ENCODE results near the gene TGIF1. TPM values are rescaled to one million over a fixed set of nuclear protein-coding genes. Genes with fewer than 3 reads are reported as not detected.

The TGIF1 gene
- total RNA-seq, 6 experiments from 2014 or later: 11.3 to 41.4 (median 22.3) TPM

GRCh38 chr18:3450799-3451182 lies 819 bp downstream of the TGIF1 start:
- Histone ChIP-seq H3K27me3 (no peaks in the 10 kb centered on the region), H3K36me3 (no peaks in the 10 kb centered on the region), H3K4me3 (peak overlapping the region; percentile 73 to 79 (median 74)), H3K27ac (peak overlapping the region; percentile 99), H3K9me3 (no peaks in the 10 kb centered on the region), H3K4me1 (peaks cover 0 to 18% (median 5%) of the 10 kb centered on the region in 4 donors)
- DNase-seq (no peak), ATAC-seq (no peak)
- TF ChIP-seq CTCF (IDR thresholded peaks at IDR 0.05) (no peak), POLR2A (IDR thresholded peaks at IDR 0.05) (no peak)
- WGBS (ENCODE audit: insufficient coverage, low coverage, low lambda C conversion rate, missing lambda C conversion rate): 2% methylated on average over 13 of the region's 30 CpGs
- intact Hi-C loops (cut with DNase I): loop anchor here (10.0 kb wide), 2 partner anchors 144 to 214 kb away; no protein-coding TSS in a partner anchor

GRCh38 chr18:3451183-3451988 lies 1.4 kb downstream of the TGIF1 start:
- Histone ChIP-seq H3K27me3 (no peaks in the 10 kb centered on the region), H3K4me1 (peaks cover 0 to 24% (median 5%) of the 10 kb centered on the region in 4 donors), H3K36me3 (no peaks in the 10 kb centered on the region), H3K9me3 (no peaks in the 10 kb centered on the region), H3K4me3 (peak overlapping the region; percentile 73 to 79 (median 74)), H3K27ac (peak overlapping the region; percentile 99)
- DNase-seq (peak; percentile 96), ATAC-seq (peak; percentile 28 to 55 (median 32))
- 0% methylated on average over 16 of the region's 50 CpGs for WGBS (ENCODE audit: insufficient coverage, low coverage, low lambda C conversion rate, missing lambda C conversion rate)
- intact Hi-C loops (cut with DNase I): loop anchor here (10.0 kb wide), 2 partner anchors 143 to 213 kb away; no protein-coding TSS in a partner anchor
- TF ChIP-seq POLR2A (IDR thresholded peaks at IDR 0.05): peak; percentile 98
- TF ChIP-seq CTCF (IDR thresholded peaks at IDR 0.05): no peak

GRCh38 chr18:3451989-3452749 lies 2.2 kb downstream of the TGIF1 start:
- intact Hi-C loops (cut with DNase I): loop anchor here (10.0 kb wide), 2 partner anchors 143 to 213 kb away; no protein-coding TSS in a partner anchor
- no peak for ATAC-seq
- H3K27me3 ChIP-seq: no peaks in the 10 kb centered on the region
- peaks cover 0 to 21% (median 5%) of the 10 kb centered on the region in 4 donors for H3K4me1 ChIP-seq
- no peaks in the 10 kb centered on the region for H3K36me3 ChIP-seq
- peak; percentile 57 to 68 (median 57) for DNase-seq
- H3K9me3 ChIP-seq: no peaks in the 10 kb centered on the region
- under 1% methylated on average over 17 of the region's 53 CpGs for WGBS (ENCODE audit: insufficient coverage, low coverage, low lambda C conversion rate, missing lambda C conversion rate)
- peak overlapping the region; percentile 73 to 79 (median 74) for H3K4me3 ChIP-seq
- H3K27ac ChIP-seq: peak overlapping the region; percentile 99
- no peak for TF ChIP-seq CTCF (IDR thresholded peaks at IDR 0.05)
- TF ChIP-seq POLR2A (IDR thresholded peaks at IDR 0.05): peak; percentile 22

GRCh38 chr18:3452750-3453539 lies 3.0 kb downstream of the TGIF1 start:
- no peak for TF ChIP-seq CTCF (IDR thresholded peaks at IDR 0.05)
- no peak for TF ChIP-seq POLR2A (IDR thresholded peaks at IDR 0.05)
- peak overlapping the region; percentile 73 to 79 (median 74) for H3K4me3 ChIP-seq
- WGBS (ENCODE audit: insufficient coverage, low coverage, low lambda C conversion rate, missing lambda C conversion rate): 25% methylated on average over 17 of the region's 17 CpGs

More at GRCh38 chr18:3452750-3453539, 3.0 kb downstream of the TGIF1 start:
- DNase-seq (no peak), ATAC-seq (no peak)
- Histone ChIP-seq H3K9me3 (no peaks in the 10 kb centered on the region), H3K27ac (peak overlapping the region; percentile 99), H3K27me3 (no peaks in the 10 kb centered on the region), H3K4me1 (peaks cover 0 to 22% (median 5%) of the 10 kb centered on the region in 4 donors), H3K36me3 (peaks cover 0 to 5% (median 1%) of the 10 kb centered on the region in 4 donors)
- intact Hi-C loops (cut with DNase I): loop anchor here (10.0 kb wide), 2 partner anchors 142 to 212 kb away; no protein-coding TSS in a partner anchor

Data from right lobe of liver (tissue), 6 donors.